Gastroesophageal sphincter (tissue), 4 donors: ENCODE data around the gene IZUMO4. TPM values are rescaled to one million over a fixed set of nuclear protein-coding genes. Genes with fewer than 3 reads are reported as not detected.

Experiments used
- ATAC-seq: fragments of 150-250 bp; one replicate; pipeline ENCODE4 v1.9.1; 2016; ENCODE audit warnings: mild to moderate bottlenecking, moderate library complexity
- H3K27ac ChIP-seq, 4 donors: fragments of 200-600 bp; sonication (generic) in 3 of 4; 1 replicate in 3 of 4; 2 replicates in 1 of 4; pipeline ENCODE4 v1.5.1; 2016 to 2019
- H3K27me3 ChIP-seq: fragments of 200-600 bp; sonication (generic); one replicate; pipeline ENCODE4 v1.5.1; 2019
- H3K36me3 ChIP-seq, 2 donors: fragments of 200-600 bp; sonication (generic); one replicate each; pipeline ENCODE4 v1.5.1; 2019; ENCODE audit warnings: control low read depth in 1 of 2
- H3K4me1 ChIP-seq, 3 donors: fragments of 200-600 bp; sonication (generic); 1 replicate in 2 of 3; 2 replicates in 1 of 3; pipeline ENCODE4 v1.5.1; 2016 to 2019; ENCODE audit warnings: control low read depth in 2 of 3
- H3K4me3 ChIP-seq, 2 donors: fragments of 200-600 bp; sonication (generic); one replicate each; pipeline ENCODE4 v1.5.1; 2019; ENCODE audit warnings: mild to moderate bottlenecking in 1 of 2, moderate library complexity in 1 of 2
- H3K9me3 ChIP-seq, 3 donors: fragments of 200-600 bp; sonication (generic); one replicate each; pipeline ENCODE4 v1.5.1; 2017 to 2019; ENCODE audit warnings: control low read depth in 2 of 3
- EP300 ChIP-seq: sonication (generic); formaldehyde crosslinking; IDR thresholded peaks from one replicate; pipeline ENCODE4 v1.6.1; 2017; ENCODE audit warnings: antibody characterized with exemption, mild to moderate bottlenecking
- POLR2A ChIP-seq, 2 donors: fragments of 450-650 bp; IDR thresholded peaks; one replicate each; pipeline ENCODE4 v1.6.1; 2017; ENCODE audit warnings: antibody characterized with exemption in 2 of 2, mild to moderate bottlenecking in 2 of 2, moderate library complexity in 1 of 2
- POLR2AphosphoS5 ChIP-seq: sonication (generic); formaldehyde crosslinking; IDR thresholded peaks from one replicate; pipeline ENCODE4 v1.6.1; 2017; ENCODE audit warnings: antibody characterized with exemption
- WGBS, 2 donors: methylation state at CpG; one replicate each; pipeline ENCODE4 v1.1.5; 2018; ENCODE audit warnings: low coverage in 1 of 2; 5-methylcytosine and 5-hydroxymethylcytosine counted together
- total RNA-seq, 4 donors: library from RNA; depleted of rRNA; stranded (reverse); fragments of >200 nt; gene quantifications; one replicate each; pipeline ENCODE4 v1.1.0, GENCODE V29; 2016
- TF ChIP-seq, protein P1 (sequence below), 4 experiments: fragments of 200-600 bp in 2 of 4; fragments of 450-650 bp in 2 of 4; sonication (generic) in 1 of 4; IDR thresholded peaks; one replicate each; pipeline ENCODE4 v1.5.1; 2017 to 2019; ENCODE audit warnings: antibody characterized with exemption in 4 of 4, mild to moderate bottlenecking in 2 of 4, moderate library complexity in 2 of 4

The IZUMO4 gene, protein sequence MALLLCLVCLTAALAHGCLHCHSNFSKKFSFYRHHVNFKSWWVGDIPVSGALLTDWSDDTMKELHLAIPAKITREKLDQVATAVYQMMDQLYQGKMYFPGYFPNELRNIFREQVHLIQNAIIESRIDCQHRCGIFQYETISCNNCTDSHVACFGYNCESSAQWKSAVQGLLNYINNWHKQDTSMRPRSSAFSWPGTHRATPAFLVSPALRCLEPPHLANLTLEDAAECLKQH
- 10 to 100 TPM in 1 of 4 donors, 1 to 10 TPM in 3; 2.4 to 17.3 (median 4.3) TPM for total RNA-seq

DNA sequence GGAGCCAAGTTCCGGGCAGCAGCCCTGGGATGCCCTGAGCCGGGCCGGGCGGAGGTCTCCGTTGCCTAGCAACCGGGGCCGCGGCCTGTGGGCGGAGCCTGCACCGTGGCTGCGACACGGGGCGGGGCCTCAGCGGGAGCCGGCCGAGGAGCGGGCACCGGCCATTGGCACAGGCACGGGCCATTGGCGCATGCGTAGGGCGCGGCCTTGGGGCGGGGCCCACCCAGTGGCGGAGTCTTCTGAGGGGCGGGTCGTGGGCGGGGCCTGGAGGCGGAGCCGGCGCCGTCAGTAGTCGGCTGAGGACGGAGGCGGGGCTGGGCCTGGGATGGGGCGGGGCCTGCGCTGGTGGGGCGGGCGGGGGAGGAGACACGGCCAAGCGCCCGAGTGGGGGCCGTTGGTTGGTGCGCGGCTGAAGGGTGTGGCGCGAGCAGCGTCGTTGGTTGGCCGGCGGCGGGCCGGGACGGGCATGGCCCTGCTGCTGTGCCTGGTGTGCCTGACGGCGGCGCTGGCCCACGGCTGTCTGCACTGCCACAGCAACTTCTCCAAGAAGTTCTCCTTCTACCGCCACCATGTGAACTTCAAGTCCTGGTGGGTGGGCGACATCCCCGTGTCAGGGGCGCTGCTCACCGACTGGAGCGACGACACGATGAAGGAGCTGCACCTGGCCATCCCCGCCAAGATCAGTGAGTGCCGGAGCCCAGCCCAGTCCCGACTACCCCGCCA is at the start of gene IZUMO4:
Gene IZUMO4, plus strand, starts transcription at position 436 of the 723 bp plus-strand sequence. Its CDS starts 31 bp downstream, at position 467.
- WGBS, 2 donors: 0% methylated on average over 1 of the region's 70 CpGs; no CpG with 5 or more reads in 1 of the 2 donors
- Histone ChIP-seq H3K27ac (peak within 1 kb of the TSS; percentile 78 to 99 (median 96)), H3K9me3 (no peaks in the 10 kb centered on the region), H3K36me3 (peaks cover 0 to 28% of the 10 kb centered on the region in 2 donors), H3K4me1 (peaks cover 0 to 58% (median 23%) of the 10 kb centered on the region in 3 donors), H3K4me3 (peak within 1 kb of the TSS; percentile 59 to 67), H3K27me3 (no peaks in the 10 kb centered on the region)
- peak; percentile 91 for ATAC-seq
- TF ChIP-seq, protein P1, sequence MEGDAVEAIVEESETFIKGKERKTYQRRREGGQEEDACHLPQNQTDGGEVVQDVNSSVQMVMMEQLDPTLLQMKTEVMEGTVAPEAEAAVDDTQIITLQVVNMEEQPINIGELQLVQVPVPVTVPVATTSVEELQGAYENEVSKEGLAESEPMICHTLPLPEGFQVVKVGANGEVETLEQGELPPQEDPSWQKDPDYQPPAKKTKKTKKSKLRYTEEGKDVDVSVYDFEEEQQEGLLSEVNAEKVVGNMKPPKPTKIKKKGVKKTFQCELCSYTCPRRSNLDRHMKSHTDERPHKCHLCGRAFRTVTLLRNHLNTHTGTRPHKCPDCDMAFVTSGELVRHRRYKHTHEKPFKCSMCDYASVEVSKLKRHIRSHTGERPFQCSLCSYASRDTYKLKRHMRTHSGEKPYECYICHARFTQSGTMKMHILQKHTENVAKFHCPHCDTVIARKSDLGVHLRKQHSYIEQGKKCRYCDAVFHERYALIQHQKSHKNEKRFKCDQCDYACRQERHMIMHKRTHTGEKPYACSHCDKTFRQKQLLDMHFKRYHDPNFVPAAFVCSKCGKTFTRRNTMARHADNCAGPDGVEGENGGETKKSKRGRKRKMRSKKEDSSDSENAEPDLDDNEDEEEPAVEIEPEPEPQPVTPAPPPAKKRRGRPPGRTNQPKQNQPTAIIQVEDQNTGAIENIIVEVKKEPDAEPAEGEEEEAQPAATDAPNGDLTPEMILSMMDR (IDR thresholded peaks at IDR 0.05): peak in 3 of 4 experiments; percentile 48 to 62 (median 57)
- TF ChIP-seq EP300 (no peak), POLR2AphosphoS5 (peak; percentile 45), POLR2A (IDR thresholded peaks at IDR 0.05) (peak in 1 of 2 donors; percentile 30)

DNA sequence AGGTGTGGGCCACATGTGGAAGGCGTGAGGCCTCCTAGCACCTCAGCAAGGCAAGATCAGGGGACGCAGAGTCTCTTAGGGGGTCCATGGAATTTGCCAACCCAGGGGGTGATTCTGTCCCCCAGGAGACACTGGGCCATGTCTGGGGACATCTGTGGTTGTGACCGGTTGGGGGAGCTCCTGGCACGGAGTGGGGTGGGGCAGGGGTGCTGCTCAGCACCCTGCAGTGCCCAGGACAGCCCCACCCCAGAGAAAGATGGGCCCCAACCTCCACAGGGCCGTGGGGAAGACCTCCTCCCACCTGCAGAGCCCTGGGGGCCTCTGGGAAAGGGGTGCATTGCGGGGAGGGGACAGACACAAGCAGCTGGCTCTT is 49.7 kb upstream of the IZUMO4 start:
- TF ChIP-seq POLR2A (IDR thresholded peaks at IDR 0.05) (no peak), POLR2AphosphoS5 (no peak), EP300 (no peak)
- TF ChIP-seq, protein P1 (IDR thresholded peaks at IDR 0.05): no peak
- no CpG with 5 or more reads among the region's 6 CpGs for WGBS, 2 donors
- Histone ChIP-seq H3K9me3 (no peaks in the 10 kb centered on the region), H3K27me3 (no peaks in the 10 kb centered on the region), H3K4me3 (peak overlapping the region in 1 of 2 donors; percentile 100), H3K36me3 (peaks cover 0 to 66% of the 10 kb centered on the region in 2 donors), H3K4me1 (peaks cover 9 to 87% (median 78%) of the 10 kb centered on the region in 3 donors), H3K27ac (peak overlapping the region in 3 of 4 donors; percentile 99 to 100 (median 99))
- no peak for ATAC-seq

DNA sequence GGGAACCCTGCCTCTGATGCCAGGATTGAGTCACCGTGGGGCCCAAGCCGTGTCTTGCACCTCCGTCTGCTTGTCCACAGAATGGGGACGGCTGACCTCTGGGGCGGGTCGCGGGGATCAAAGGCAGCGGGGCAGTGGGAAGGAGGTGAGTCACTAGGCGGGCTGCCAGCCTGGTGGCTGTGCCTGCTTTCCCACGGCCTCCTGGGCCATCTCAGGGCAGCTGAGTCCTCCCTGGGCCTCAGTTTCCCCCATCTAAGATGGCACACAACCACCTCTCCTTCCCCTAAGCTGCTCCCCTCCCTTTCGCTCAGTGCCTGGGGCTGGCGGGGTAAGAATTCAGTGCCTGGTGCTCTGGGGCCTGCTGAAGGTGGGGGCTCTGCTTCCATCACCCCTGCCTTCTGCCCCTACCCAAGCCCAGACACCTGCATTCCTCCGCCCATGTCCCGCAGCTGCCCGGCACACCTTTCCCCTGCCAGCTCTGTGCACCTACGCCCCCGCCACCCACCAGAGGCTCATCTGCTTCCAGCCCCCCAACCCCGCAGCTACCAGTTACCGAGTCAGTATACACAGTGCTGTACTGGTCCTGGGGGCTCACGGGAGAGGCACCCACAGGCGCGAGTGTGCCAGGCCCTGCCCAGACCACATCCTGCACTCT is 49.1 kb upstream of the IZUMO4 start:
- Histone ChIP-seq H3K27me3 (no peaks in the 10 kb centered on the region), H3K27ac (peak overlapping the region in 3 of 4 donors; percentile 99 to 100 (median 99)), H3K4me3 (peak overlapping the region in 1 of 2 donors; percentile 100), H3K4me1 (peaks cover 9 to 87% (median 78%) of the 10 kb centered on the region in 3 donors), H3K36me3 (peaks cover 0 to 62% of the 10 kb centered on the region in 2 donors), H3K9me3 (no peaks in the 10 kb centered on the region)
- no peak for TF ChIP-seq POLR2A (IDR thresholded peaks at IDR 0.05)
- peak; percentile 65 for TF ChIP-seq POLR2AphosphoS5
- TF ChIP-seq, protein P1 (IDR thresholded peaks at IDR 0.05): no peak
- ATAC-seq: no peak
- WGBS, 2 donors: 76 to 89% methylated on average over 3 to 5 of the region's 22 CpGs

DNA sequence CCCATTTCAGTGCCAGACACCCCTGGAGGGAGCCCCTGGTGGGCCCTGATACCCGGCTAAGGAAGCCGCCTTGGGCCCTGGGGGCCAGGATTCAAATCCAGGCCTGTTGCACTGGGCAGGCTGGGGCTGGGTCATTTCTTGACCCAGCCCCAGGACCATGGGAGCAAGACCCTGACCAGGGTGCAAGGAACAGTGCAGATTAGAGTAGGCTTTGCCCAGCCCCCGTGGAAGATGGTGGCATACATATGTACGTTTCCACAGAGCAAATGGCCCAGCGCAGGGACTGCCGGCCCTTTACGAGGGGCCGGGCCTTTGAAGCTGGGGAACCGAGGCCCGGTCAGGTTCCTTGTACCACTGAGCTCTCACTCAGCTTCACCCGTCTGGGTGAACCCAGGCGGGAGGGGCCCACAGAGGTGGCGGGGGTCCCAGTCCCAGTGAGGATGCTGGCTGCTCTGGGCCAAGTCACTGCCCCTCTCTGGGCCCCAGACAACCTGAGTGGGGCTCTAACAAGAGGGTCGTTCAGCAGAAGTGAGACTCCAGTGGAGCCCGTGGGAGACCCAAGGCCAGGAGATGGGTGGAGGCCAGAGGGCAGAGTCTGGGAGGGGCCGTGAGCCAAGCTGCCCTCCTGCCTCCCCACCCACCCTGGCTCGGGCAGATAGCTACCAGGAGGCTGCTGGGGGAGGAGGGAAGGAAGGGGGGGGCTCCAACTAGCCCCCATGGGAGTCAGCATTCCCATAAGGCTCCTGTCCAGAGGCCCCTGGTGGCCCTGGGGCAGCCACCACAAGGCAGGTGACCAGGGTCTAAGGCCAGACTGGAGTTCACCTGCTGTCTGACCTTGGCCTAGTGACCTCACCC is 48.4 kb upstream of the IZUMO4 start:
- H3K36me3 ChIP-seq: peaks cover 0 to 55% of the 10 kb centered on the region in 2 donors
- TF ChIP-seq POLR2AphosphoS5: no peak
- TF ChIP-seq EP300: no peak
- TF ChIP-seq POLR2A (IDR thresholded peaks at IDR 0.05): no peak
- TF ChIP-seq, protein P1 (IDR thresholded peaks at IDR 0.05): no peak
- WGBS, 2 donors: 76% methylated on average over 4 of the region's 17 CpGs; no CpG with 5 or more reads in 1 of the 2 donors
- no peaks in the 10 kb centered on the region for H3K27me3 ChIP-seq
- ATAC-seq: no peak
- H3K27ac ChIP-seq: peak overlapping the region; percentile 95 to 100 (median 99)
- H3K4me3 ChIP-seq: peak overlapping the region; percentile 93 to 100
- H3K4me1 ChIP-seq: peaks cover 9 to 84% (median 71%) of the 10 kb centered on the region in 3 donors
- no peaks in the 10 kb centered on the region for H3K9me3 ChIP-seq
